Measurements from ENCODE around the gene FCN3.

The FCN3 gene

GRCh38 chr1:27331426-27331825 lies 43.2 kb downstream of the FCN3 start:
- no peak overlapping the region for H3K4me2 ChIP-seq
- TF ChIP-seq, protein P1, sequence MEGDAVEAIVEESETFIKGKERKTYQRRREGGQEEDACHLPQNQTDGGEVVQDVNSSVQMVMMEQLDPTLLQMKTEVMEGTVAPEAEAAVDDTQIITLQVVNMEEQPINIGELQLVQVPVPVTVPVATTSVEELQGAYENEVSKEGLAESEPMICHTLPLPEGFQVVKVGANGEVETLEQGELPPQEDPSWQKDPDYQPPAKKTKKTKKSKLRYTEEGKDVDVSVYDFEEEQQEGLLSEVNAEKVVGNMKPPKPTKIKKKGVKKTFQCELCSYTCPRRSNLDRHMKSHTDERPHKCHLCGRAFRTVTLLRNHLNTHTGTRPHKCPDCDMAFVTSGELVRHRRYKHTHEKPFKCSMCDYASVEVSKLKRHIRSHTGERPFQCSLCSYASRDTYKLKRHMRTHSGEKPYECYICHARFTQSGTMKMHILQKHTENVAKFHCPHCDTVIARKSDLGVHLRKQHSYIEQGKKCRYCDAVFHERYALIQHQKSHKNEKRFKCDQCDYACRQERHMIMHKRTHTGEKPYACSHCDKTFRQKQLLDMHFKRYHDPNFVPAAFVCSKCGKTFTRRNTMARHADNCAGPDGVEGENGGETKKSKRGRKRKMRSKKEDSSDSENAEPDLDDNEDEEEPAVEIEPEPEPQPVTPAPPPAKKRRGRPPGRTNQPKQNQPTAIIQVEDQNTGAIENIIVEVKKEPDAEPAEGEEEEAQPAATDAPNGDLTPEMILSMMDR (conservative IDR thresholded peaks at IDR 0.05; ENCODE audit: low read depth, low read length): no peak
- no peaks in the 10 kb centered on the region for H3K27me3 ChIP-seq (ENCODE audit: insufficient read depth, low read depth)
- H3K36me3 ChIP-seq (ENCODE audit: insufficient read depth): no peaks in the 10 kb centered on the region
- no peak overlapping the region for H2AFZ ChIP-seq (ENCODE audit: low read depth)
- H3K79me2 ChIP-seq (ENCODE audit: insufficient read depth, low read depth): peaks cover 30% of the 10 kb centered on the region
- no peak overlapping the region for H3K9ac ChIP-seq
- no peaks in the 10 kb centered on the region for H3K4me1 ChIP-seq (ENCODE audit: low read depth, poor library complexity, severe bottlenecking)
- H3K27ac ChIP-seq: no peak overlapping the region
- no peak overlapping the region for H3K4me3 ChIP-seq (IDR thresholded peaks at IDR 0.05; ENCODE audit: insufficient read depth, low read depth, low read length)
- no peaks in the 10 kb centered on the region for H4K20me1 ChIP-seq (ENCODE audit: insufficient read depth)

- Histone ChIP-seq H3K27me3 (ENCODE audit: insufficient read depth, low read depth) (no peaks in the 10 kb centered on the region), H3K36me3 (ENCODE audit: insufficient read depth) (no peaks in the 10 kb centered on the region), H3K4me2 (no peak overlapping the region), H3K4me1 (ENCODE audit: low read depth, poor library complexity, severe bottlenecking) (no peaks in the 10 kb centered on the region), H3K4me3 (IDR thresholded peaks at IDR 0.05; ENCODE audit: insufficient read depth, low read depth, low read length) (no peak overlapping the region), H3K27ac (no peak overlapping the region), H4K20me1 (ENCODE audit: insufficient read depth) (no peaks in the 10 kb centered on the region), H2AFZ (ENCODE audit: low read depth) (no peak overlapping the region), H3K79me2 (ENCODE audit: insufficient read depth, low read depth) (peaks cover 33% of the 10 kb centered on the region), H3K9ac (no peak overlapping the region)
- TF ChIP-seq, protein P1 (conservative IDR thresholded peaks at IDR 0.05; ENCODE audit: low read depth, low read length): no peak
Measured at GRCh38 chr1:27330786-27331185, 43.8 kb downstream of the FCN3 start.

DNA sequence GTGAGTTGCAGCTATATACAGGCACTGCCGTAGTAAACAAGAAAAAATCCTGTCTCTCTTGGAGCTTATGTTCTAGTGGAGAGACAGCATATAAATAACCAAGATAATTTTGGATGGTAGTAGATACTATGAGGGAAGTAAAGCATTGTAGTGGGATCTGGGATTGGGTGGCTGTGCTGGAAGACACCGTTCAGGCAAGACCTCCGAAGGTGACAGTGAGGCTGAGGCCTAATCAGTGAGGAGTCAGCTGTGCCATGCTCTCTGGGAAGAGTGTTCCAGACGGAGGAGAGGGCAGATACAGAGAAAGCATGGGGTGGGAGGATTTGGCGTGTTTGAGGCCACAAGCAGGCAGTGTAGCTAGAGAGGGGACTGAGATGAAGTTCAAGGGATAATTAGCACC lies 46.7 kb downstream of the FCN3 start:
- Histone ChIP-seq H3K4me1 (ENCODE audit: low read depth, poor library complexity, severe bottlenecking) (peaks cover 12% of the 10 kb centered on the region), H3K27me3 (ENCODE audit: insufficient read depth, low read depth) (no peaks in the 10 kb centered on the region), H3K4me2 (no peak overlapping the region), H4K20me1 (ENCODE audit: insufficient read depth) (no peaks in the 10 kb centered on the region), H3K36me3 (ENCODE audit: insufficient read depth) (no peaks in the 10 kb centered on the region), H2AFZ (ENCODE audit: low read depth) (no peak overlapping the region), H3K4me3 (IDR thresholded peaks at IDR 0.05; ENCODE audit: insufficient read depth, low read depth, low read length) (no peak overlapping the region), H3K9ac (no peak overlapping the region), H3K79me2 (ENCODE audit: insufficient read depth, low read depth) (peaks cover 61% of the 10 kb centered on the region), H3K27ac (no peak overlapping the region)
- TF ChIP-seq, protein P1 (conservative IDR thresholded peaks at IDR 0.05; ENCODE audit: low read depth, low read length): no peak

- H3K36me3 ChIP-seq (ENCODE audit: insufficient read depth): no peaks in the 10 kb centered on the region
- no peaks in the 10 kb centered on the region for H4K20me1 ChIP-seq (ENCODE audit: insufficient read depth)
- peaks cover 12% of the 10 kb centered on the region for H3K4me1 ChIP-seq (ENCODE audit: low read depth, poor library complexity, severe bottlenecking)
- H3K9ac ChIP-seq: no peak overlapping the region
- H2AFZ ChIP-seq (ENCODE audit: low read depth): no peak overlapping the region
- H3K27ac ChIP-seq: no peak overlapping the region
- H3K4me3 ChIP-seq (IDR thresholded peaks at IDR 0.05; ENCODE audit: insufficient read depth, low read depth, low read length): no peak overlapping the region
- peaks cover 70% of the 10 kb centered on the region for H3K79me2 ChIP-seq (ENCODE audit: insufficient read depth, low read depth)
- no peak overlapping the region for H3K4me2 ChIP-seq
- TF ChIP-seq, protein P1 (conservative IDR thresholded peaks at IDR 0.05; ENCODE audit: low read depth, low read length): no peak
- H3K27me3 ChIP-seq (ENCODE audit: insufficient read depth, low read depth): no peaks in the 10 kb centered on the region
Measured at GRCh38 chr1:27325286-27325685, 49.3 kb downstream of the FCN3 start.
